Adrenal gland (tissue), 5 donors: ENCODE results near the gene SLC24A3.

Experiments
- CTCF ChIP-seq, 6 experiments: fragments of 450-650 bp in 4 of 6; fragments of 200-600 bp in 2 of 6; sonication (generic) in 1 of 6; IDR thresholded peaks; 1 replicate in 5 of 6; 2 replicates in 1 of 6; pipeline versions ENCODE4 v1.5.1 to v1.8.0; 2016 to 2021; ENCODE audit warnings: antibody characterized with exemption in 6 of 6, mild to moderate bottlenecking in 2 of 6, moderate library complexity in 1 of 6
- POLR2A ChIP-seq, 2 donors: fragments of 450-650 bp; IDR thresholded peaks; one replicate each; pipeline ENCODE4 v1.6.1; 2017; ENCODE audit warnings: antibody characterized with exemption in 2 of 2, mild to moderate bottlenecking in 2 of 2, moderate library complexity in 1 of 2
- donor health status: DM: no; HTN: no; CAD: no.

GRCh38 chr20:19375395-19375794 is 163.0 kb downstream of the SLC24A3 start:
- TF ChIP-seq CTCF (IDR thresholded peaks at IDR 0.05) (no peak), POLR2A (IDR thresholded peaks at IDR 0.05) (no peak)
